ENCODE results near the gene STOML1.

- TF ChIP-seq MAX (CRISPR knock-in tag; IDR thresholded peaks at IDR 0.05) (no peak), OVOL2 (CRISPR knock-in tag; IDR thresholded peaks at IDR 0.05; ENCODE audit: borderline replicate concordance) (no peak), RELA (CRISPR knock-in tag; IDR thresholded peaks at IDR 0.05; ENCODE audit: borderline replicate concordance) (no peak), CTCF (IDR thresholded peaks at IDR 0.05) (no peak), TEAD4 (CRISPR knock-in tag; IDR thresholded peaks at IDR 0.05) (no peak), ATF2 (CRISPR knock-in tag; IDR thresholded peaks at IDR 0.05; ENCODE audit: borderline replicate concordance, low read depth) (no peak), JUN (CRISPR knock-in tag; IDR thresholded peaks at IDR 0.05) (no peak), FOXJ3 (CRISPR knock-in tag; IDR thresholded peaks at IDR 0.05; ENCODE audit: borderline replicate concordance) (no peak), ZNF263 (CRISPR knock-in tag; IDR thresholded peaks at IDR 0.05; ENCODE audit: low read depth) (no peak), SP1 (CRISPR knock-in tag; conservative IDR thresholded peaks at IDR 0.05) (no peak), ZNF317 (CRISPR knock-in tag; IDR thresholded peaks at IDR 0.05; ENCODE audit: borderline replicate concordance, low read depth) (no peak), MLX (CRISPR knock-in tag; IDR thresholded peaks at IDR 0.05) (no peak)
Measured at GRCh38 chr15:73986055-73986775, 5.9 kb downstream of the STOML1 start.

Data from WTC11 (cell line).